ENCODE results near the gene CCDC9B.
A peak's percentile ranks its signal among the peaks of the same experiment; 100 is the strongest.

Gene CCDC9B

GRCh38 chr15:40365624-40366456 lies 25.1 kb upstream of the CCDC9B start:
- no peak for DNase-seq

- DNase-seq: no peak
Measured at GRCh38 chr15:40365016-40365415, 24.3 kb upstream of the CCDC9B start.

- no peak for DNase-seq
Measured at GRCh38 chr15:40364251-40364650, 23.5 kb upstream of the CCDC9B start.

DNA sequence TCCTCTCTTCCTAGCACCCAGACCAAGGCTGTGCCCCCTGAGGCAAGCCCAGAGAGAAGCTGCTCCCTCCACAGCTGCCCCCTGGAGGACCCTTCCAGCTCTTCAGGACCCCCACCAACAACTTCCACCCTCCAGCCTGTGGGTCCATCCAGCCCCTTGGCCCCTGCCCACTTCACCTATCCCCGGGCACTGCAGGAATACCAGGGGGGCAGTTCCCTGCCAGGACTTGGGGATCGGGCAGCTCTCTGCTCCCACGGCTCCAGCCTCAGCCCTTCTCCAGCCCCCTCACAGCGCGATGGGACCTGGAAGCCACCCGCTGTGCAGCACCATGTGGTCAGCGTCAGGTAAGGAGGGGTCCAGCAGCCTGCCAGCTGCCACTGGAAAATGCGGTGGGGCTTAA lies 22.9 kb upstream of the CCDC9B start:
- no peak for DNase-seq

- DNase-seq: no peak
Measured at GRCh38 chr15:40361640-40362039, 20.9 kb upstream of the CCDC9B start.

- DNase-seq: no peak
Measured at GRCh38 chr15:40360015-40360414, 19.3 kb upstream of the CCDC9B start.

DNA sequence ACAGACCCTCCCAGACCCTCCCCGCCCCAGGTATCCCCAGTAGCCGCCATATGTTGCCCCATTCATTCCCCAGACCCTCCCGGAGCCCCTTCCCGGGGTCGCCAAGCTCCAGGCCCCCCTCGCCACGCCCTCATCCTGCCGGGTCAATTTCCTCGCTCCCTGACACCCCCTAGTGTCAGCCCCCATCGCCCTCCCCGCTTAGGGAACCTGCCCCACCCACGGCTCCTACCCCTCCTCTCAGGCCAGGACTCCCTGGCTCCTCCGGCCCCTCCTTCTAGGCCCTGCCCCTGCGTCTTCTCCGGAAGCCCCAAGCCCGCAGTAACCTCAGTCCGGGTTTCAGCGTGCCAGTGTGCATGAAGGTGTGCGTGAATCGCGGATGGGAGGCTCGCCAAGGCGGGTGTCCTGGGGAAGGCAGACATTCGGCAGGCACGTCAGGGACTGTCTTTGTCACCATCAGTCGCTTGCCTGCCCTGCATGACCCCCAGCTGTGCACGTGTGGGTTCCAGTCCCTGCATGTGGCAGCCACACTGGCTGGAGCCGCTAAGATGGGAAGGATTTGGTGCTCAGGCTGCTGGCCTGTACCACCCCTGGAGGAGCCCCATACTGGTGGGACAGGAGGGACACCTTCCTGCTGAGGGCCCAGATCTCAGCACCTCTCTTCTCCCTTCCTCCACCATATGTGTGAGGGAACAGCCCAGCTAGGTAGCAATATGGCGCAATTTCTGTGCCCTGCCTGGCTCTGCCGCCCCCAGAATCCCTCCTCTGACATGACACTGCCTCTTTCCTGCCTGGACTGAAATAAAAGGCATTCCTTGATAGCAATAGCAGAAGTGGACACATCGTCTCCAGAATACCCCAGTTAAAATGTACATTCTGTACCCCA lies 18.0 kb upstream of the CCDC9B start:
- peak in 15 of 51 donors; percentile 28 to 58 (median 41) for DNase-seq

DNA sequence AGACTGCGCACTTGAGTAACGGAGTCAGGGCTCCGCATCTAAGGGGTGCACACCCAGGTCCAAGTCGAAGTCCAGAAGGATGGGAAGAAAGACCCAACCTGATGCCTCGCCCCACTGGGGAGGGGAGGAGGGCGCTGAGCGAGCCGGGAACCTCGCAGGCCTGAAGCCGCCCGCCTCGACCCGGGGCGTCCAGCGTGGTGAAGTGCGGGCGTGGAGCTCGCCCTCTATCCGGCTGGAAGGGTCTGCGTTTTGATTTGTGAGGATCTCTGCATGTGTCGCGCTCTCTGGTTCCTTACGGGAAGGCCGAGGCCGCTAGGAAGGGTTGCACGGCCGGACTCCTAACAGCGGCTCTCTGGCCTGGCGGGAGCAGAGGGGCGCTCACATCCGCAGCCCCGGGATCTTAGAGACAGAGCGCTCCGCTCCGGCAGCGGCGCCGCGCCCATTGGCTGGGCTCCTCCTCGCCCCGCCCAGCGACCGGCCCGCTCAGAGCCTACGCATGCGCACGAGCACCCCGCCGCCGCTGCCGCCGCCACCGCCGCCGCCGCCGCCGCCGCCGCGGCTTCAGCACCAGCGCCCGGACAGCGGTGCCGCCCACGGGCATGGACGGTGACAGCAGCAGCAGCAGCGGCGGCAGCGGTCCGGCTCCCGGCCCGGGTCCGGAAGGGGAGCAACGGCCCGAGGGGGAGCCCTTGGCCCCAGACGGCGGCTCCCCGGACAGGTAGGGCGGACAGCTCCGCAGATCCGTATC lies 17.2 kb upstream of the CCDC9B start, which contains the start of gene DISP2:
Gene DISP2, plus strand, starts transcription at position 497 of the 748 bp plus-strand sequence. Its CDS starts 103 bp downstream, at position 600.
- peak in 50 of 51 donors; percentile 36 to 89 (median 77) for DNase-seq

DNA sequence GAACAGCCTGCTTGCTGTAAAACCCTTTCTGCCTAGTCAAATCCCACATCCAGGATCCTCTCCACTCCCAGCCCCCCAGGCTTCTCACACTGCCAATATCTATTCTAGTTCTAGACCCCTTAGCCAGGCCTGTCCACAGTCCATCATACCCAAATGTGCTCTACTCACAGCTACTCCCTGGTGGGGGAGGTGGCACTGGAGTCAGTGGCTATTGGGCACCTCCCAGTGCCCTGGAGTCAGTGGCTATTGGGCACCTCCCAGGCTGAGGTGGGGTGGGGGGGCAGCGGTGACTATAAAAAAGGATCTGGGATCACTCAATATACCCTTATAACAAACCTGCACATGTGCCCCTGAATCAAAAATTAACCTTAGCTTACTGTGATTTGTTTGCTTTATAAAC lies 16.5 kb upstream of the CCDC9B start:
- DNase-seq: no peak

GRCh38 chr15:40355976-40356585 lies 15.3 kb upstream of the CCDC9B start:
- no peak for DNase-seq

- DNase-seq: peak in 21 of 51 donors; percentile 6 to 46 (median 24)
Measured at GRCh38 chr15:40354408-40355171, 13.9 kb upstream of the CCDC9B start.

DNA sequence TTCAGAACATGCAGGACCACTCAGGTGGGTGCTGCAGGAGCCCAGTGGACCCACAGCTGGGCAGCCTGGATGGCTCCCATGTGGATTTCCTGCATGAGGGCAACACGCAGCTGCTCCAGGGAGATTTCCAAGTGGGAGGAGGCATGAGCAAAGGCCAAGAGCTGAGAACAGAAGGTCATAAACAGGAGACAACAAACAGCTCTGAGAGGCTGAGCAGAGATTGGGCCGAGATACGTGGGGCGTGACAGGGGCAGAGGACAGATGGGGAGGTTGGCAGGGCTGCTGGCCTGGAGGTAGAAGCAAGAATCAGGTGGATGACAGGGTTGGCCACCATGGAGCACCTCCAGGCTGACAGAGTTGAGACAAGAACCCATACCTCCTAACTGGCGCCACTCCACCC lies 13.0 kb upstream of the CCDC9B start:
- DNase-seq: no peak

DNA sequence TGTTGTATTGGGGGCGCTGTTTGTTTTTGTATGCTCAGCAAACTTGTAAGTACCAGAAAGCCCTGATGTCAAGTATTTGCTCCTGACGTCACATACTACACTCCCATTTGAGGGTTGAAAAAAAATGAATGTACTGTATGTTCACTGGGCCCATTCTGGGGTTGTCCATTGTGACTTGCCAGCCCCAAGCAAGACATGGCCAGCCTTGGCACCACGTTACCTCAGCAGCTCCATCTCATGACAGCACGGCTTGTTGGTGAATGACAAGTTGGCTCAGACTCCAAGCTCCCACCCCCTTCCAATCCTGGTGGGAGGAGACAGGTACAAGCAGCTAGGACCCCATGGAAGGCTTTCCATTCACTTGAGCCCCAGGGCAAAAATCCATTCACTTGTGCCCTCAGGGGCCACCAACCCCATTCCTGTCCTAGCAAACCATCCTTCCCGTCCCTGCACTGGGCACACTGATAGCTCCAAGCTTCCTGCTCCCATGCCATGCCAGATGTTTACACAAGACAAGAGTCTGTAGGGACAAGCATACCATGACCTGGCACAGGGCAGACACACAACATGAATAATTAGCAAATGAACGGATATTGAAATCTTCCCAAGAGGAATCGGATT lies 11.7 kb upstream of the CCDC9B start:
- DNase-seq: no peak

DNA sequence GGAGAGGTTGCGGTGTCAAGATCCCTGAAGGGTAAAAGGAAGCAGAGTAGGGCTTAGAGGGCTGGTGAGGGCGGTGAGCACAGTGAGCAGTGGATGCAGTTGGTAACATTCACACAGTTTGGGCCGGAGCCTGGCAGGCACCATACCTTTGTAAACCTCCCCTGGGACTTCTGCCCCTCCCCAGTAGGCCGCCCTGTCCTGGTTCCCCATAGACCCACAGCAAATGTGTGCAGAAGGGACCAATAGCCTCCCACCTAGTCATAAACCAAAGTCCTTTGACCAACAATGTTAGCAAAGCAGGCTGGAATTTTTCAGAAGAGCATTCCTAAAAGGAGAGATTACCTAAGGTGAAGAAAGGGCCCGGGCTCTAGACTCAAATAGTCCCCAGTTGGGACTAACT lies 8.4 kb upstream of the CCDC9B start:
- DNase-seq: no peak

GRCh38 chr15:40348474-40348870 lies 7.7 kb upstream of the CCDC9B start:
- DNase-seq: no peak

- DNase-seq: no peak
Measured at GRCh38 chr15:40347559-40348473, 7.1 kb upstream of the CCDC9B start.

DNA sequence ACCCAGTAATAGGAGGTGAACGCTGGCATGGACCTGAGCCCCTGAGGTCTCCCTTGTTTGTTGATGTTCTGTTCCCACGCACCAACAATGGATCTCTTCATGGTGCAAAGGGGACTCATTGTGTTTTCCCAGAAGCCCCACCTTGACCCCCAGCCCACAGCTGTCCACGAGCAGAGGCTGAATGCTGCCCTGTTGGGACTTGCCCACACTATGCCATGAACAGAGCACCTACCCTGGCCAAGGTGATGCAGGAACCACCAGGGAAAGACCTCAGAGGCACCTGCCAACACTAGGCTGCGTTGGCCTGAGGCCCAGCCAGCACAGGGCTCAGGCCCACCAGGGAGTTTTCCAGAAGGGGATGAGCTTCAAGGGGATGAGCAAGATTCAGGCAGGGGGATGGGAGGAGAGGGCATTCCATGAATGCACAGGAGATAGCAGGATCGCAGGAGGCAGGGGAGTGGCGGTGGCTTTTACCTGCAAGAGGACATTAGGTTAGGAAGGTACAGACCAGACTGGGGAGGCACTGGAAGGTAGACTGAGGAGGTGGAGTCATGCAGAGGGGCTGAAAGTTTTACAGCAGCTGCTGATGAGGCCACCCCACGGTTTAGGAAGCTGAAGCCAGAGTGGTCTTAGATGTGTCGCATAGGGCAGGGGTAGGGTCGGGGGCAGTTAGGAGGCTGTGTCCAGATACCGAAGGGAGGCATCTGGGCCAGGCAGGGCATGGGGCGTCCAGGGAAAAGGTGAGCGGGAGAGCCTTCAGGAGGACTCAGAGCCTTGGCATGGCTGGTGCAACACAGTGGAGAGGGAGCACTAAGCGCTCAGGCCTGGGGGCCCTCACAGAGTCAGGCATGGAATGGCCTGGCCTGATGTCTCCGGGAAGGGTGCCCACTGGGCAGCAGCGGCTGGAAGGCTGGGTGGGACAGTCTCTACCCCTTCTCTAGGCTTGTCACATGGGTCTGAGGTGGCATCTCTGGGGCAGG lies 6.1 kb upstream of the CCDC9B start:
- DNase-seq: no peak

All from hypothalamus (tissue), 51 donors.